Middle frontal gyrus (tissue), 1 donor: ENCODE results near the gene POLR2I.
"Not testable (repeated sequence)": the region's sequence is repeated elsewhere in the genome, so short reads cannot be mapped to it uniquely, and the experiment has no call there.

Experiments used
- DNase-seq: peaks from one replicate; pipeline ENCODE4 v3.0.0-alpha.2; 2015; ENCODE audit warnings: low spot score; ENCODE audit errors: extremely low spot score

Gene POLR2I

GRCh38 chr19:36134867-36135266 lies 20.2 kb upstream of the POLR2I start:
- not testable (repeated sequence) for DNase-seq

- DNase-seq, result not testable (repeated sequence)
Measured at GRCh38 chr19:36131221-36131620, 16.5 kb upstream of the POLR2I start.

- no peak for DNase-seq
Measured at GRCh38 chr19:36128392-36128736, 13.7 kb upstream of the POLR2I start.

GRCh38 chr19:36125557-36125956 lies 10.9 kb upstream of the POLR2I start:
- no peak for DNase-seq

GRCh38 chr19:36121486-36122124 lies 6.9 kb upstream of the POLR2I start:
- no peak for DNase-seq

- no peak for DNase-seq
Measured at GRCh38 chr19:36120984-36121358, 6.3 kb upstream of the POLR2I start.

- no peak for DNase-seq
Measured at GRCh38 chr19:36120092-36120983, 5.7 kb upstream of the POLR2I start.

- DNase-seq, result no peak
Measured at GRCh38 chr19:36116344-36116637, 1.6 kb upstream of the POLR2I start.

GRCh38 chr19:36115453-36116343 lies 1.0 kb upstream of the POLR2I start, which contains the start of gene TBCB:
TBCB (plus strand) TSS chr19:36115468; CDS start chr19:36115561, 93 bp downstream.
- no peak for DNase-seq

GRCh38 chr19:36113894-36114720 lies 568 bp downstream of the POLR2I start:
- no peak for DNase-seq

- no peak for DNase-seq
Measured at GRCh38 chr19:36113425-36113824, 1.2 kb downstream of the POLR2I start.

- no peak for DNase-seq
Measured at GRCh38 chr19:36112678-36113077, 2.0 kb downstream of the POLR2I start.

- DNase-seq, result no peak
Measured at GRCh38 chr19:36111200-36111539, 3.5 kb downstream of the POLR2I start.

- DNase-seq, result no peak
Measured at GRCh38 chr19:36110487-36111199, 4.0 kb downstream of the POLR2I start, which contains the start of gene OVOL3. OVOL3 (plus strand) TSS chr19:36111143; CDS start chr19:36111203, 60 bp downstream.

- no peak for DNase-seq
Measured at GRCh38 chr19:36108684-36109083, 6.0 kb downstream of the POLR2I start.

GRCh38 chr19:36106991-36107390 lies 7.7 kb downstream of the POLR2I start:
- no peak for DNase-seq

- no peak for DNase-seq
Measured at GRCh38 chr19:36106441-36106840, 8.2 kb downstream of the POLR2I start.

- no peak for DNase-seq
Measured at GRCh38 chr19:36103842-36104552, 10.7 kb downstream of the POLR2I start.

GRCh38 chr19:36103040-36103626 lies 11.5 kb downstream of the POLR2I start:
- no peak for DNase-seq
